SK-N-SH (cell line): ENCODE results near the gene BCO1. TPM values are rescaled to one million over a fixed set of nuclear protein-coding genes. Genes with fewer than 3 reads are reported as not detected.

Experiments used
- CTCF ChIA-PET: fragments of 300-600, 350-600 bp; formaldehyde crosslinking; extraction: SDS; loops from one replicate; lab custom pipeline; 2021; lab: Yijun Ruan, JAX
- POLR2A ChIA-PET: fragments of 350-600 bp; sonication (Branson Sonifier 250); formaldehyde crosslinking; extraction: SDS; loops from one replicate; lab custom pipeline; 2020; ENCODE audit warnings: antibody characterized with exemption, inconsistent platforms; lab: Yijun Ruan, JAX
- DNase-seq: peaks from one replicate; pipeline ENCODE4 v3.0.0; 2012
- H2AFZ ChIP-seq: fragments of 200-600 bp; sonication (generic); 2 replicates; pipeline ENCODE4 v1.8.1; 2016; ENCODE audit warnings: antibody characterized with exemption, mild to moderate bottlenecking, low read depth
- H3F3A ChIP-seq: fragments of 200-600 bp; sonication (generic); replicated peaks from 2 replicates; pipeline ENCODE3; 2016; ENCODE audit warnings: antibody characterized with exemption, mild to moderate bottlenecking; ENCODE audit not compliant: insufficient read depth
- H3K27ac ChIP-seq, 2 experiments: fragments of 200-500 bp in 1 of 2; fragments of 200-600 bp in 1 of 2; sonication (Bioruptor generic) in 1 of 2; sonication (generic), shearing (Covaris generic) in 1 of 2; 2 replicates each; pipeline versions ENCODE4 v1.5.1 to v1.6.1; 2014 to 2016; ENCODE audit warnings: low read depth in 2 of 2, inconsistent platforms in 1 of 2, low read length in 1 of 2, mild to moderate bottlenecking in 1 of 2, mixed read lengths in 1 of 2
- H3K27me3 ChIP-seq: fragments of 200-600 bp; sonication (generic), shearing (Covaris generic); 2 replicates; pipeline ENCODE4 v1.6.1; 2016; ENCODE audit warnings: mixed run types; ENCODE audit not compliant: insufficient read depth
- H3K36me3 ChIP-seq, 2 experiments: fragments of 200-500 bp in 1 of 2; fragments of 200-600 bp in 1 of 2; sonication (Bioruptor generic) in 1 of 2; sonication (generic) in 1 of 2; replicated peaks in 1 of 2; 2 replicates each; pipeline versions ENCODE3 to v1.5.1; 2014 to 2016; ENCODE audit warnings: low read length in 1 of 2, mild to moderate bottlenecking in 1 of 2; ENCODE audit not compliant: insufficient read depth in 2 of 2, control insufficient read depth in 1 of 2
- H3K4me1 ChIP-seq, 2 experiments: fragments of 200-500 bp in 1 of 2; fragments of 200-600 bp in 1 of 2; sonication (Bioruptor generic) in 1 of 2; sonication (generic), shearing (Covaris generic) in 1 of 2; 2 replicates each; pipeline versions ENCODE4 v1.5.1 to v1.6.1; 2014 to 2016; ENCODE audit warnings: low read depth in 1 of 2, low read length in 1 of 2, mixed run types in 1 of 2; ENCODE audit not compliant: insufficient read depth in 2 of 2, control insufficient read depth in 1 of 2
- H3K4me2 ChIP-seq: fragments of 200-600 bp; sonication (generic), shearing (Covaris generic); 2 replicates; pipeline ENCODE4 v1.6.1; 2017; ENCODE audit warnings: mixed run types
- H3K4me3 ChIP-seq, 2 experiments: fragments of 200-500 bp in 1 of 2; fragments of 200-600 bp in 1 of 2; sonication (Bioruptor generic) in 1 of 2; sonication (generic), shearing (Covaris generic) in 1 of 2; 2 replicates each; pipeline versions ENCODE4 v1.5.1 to v1.8.1; 2014 to 2016; ENCODE audit warnings: low read depth in 2 of 2, inconsistent platforms in 1 of 2, low read length in 1 of 2, mild to moderate bottlenecking in 1 of 2, mixed read lengths in 1 of 2, moderate library complexity in 1 of 2
- H3K79me2 ChIP-seq: fragments of 200-600 bp; sonication (generic); 2 replicates; pipeline ENCODE4 v1.8.1; 2017; ENCODE audit warnings: mild to moderate bottlenecking; ENCODE audit not compliant: insufficient read depth
- H3K9ac ChIP-seq: fragments of 200-600 bp; sonication (generic); 2 replicates; pipeline ENCODE4 v1.6.1; 2017; ENCODE audit warnings: mixed run types
- H3K9me2 ChIP-seq: fragments of 200-600 bp; sonication (generic); 2 replicates; pipeline ENCODE4 v1.6.1; 2017; ENCODE audit warnings: mixed run types
- H3K9me3 ChIP-seq: fragments of 200-600 bp; sonication (generic); 2 replicates; pipeline ENCODE4 v1.6.1; 2017; ENCODE audit warnings: mixed run types, mild to moderate bottlenecking, moderate library complexity
- H4K20me1 ChIP-seq: fragments of 200-600 bp; sonication (generic); 2 replicates; pipeline ENCODE4 v1.6.1; 2017; ENCODE audit warnings: mild to moderate bottlenecking, mixed run types; ENCODE audit not compliant: insufficient read depth
- CHD2 ChIP-seq: fragments of 150-350 bp; IDR thresholded peaks from 2 replicates; pipeline ENCODE4 v1.6.1; 2018; ENCODE audit warnings: low read length; ENCODE audit not compliant: partially characterized antibody
- EP300 ChIP-seq, 2 experiments: IDR thresholded peaks; 2 replicates each; pipeline versions ENCODE4 v1.4.0 to v1.6.1; 2012; ENCODE audit warnings: borderline replicate concordance in 1 of 2, low read depth in 1 of 2, low read length in 1 of 2
- FOXM1 ChIP-seq: IDR thresholded peaks from 2 replicates; pipeline ENCODE4 v1.4.0; 2012; ENCODE audit warnings: low read depth, mild to moderate bottlenecking
- JUND ChIP-seq: IDR thresholded peaks from 2 replicates; pipeline ENCODE4 v1.4.0; 2012
- RXRA ChIP-seq: IDR thresholded peaks from 2 replicates; pipeline ENCODE4 v1.4.0; 2012; ENCODE audit warnings: low read depth, mild to moderate bottlenecking, borderline replicate concordance
- SMC3 ChIP-seq: IDR thresholded peaks from 2 replicates; pipeline ENCODE4 v1.6.1; 2012; ENCODE audit warnings: low read depth, low read length, improper control_type of control experiment
- WGBS: methylation state at CpG from one replicate; pipeline ENCODE4 v1.1.6; 2017; ENCODE audit warnings: low lambda C conversion rate; 5-methylcytosine and 5-hydroxymethylcytosine counted together
- polyA plus RNA-seq, 3 experiments: library from polyadenylated mRNA; depleted of rRNA; stranded (reverse); fragments of >200 nt; gene quantifications; 2 replicates each; pipeline ENCODE4 v1.2.3, GENCODE V29; 2012
- TF ChIP-seq, protein P1 (sequence below): fragments of 200-600 bp; sonication (generic); IDR thresholded peaks from 2 replicates; pipeline ENCODE4 v1.6.1; 2017; ENCODE audit warnings: antibody characterized with exemption, mild to moderate bottlenecking, moderate library complexity
- TF ChIP-seq, protein P2 (sequence below): IDR thresholded peaks from 2 replicates; pipeline ENCODE4 v1.4.0; 2012; ENCODE audit warnings: low read depth, borderline replicate concordance

The BCO1 gene
- polyA plus RNA-seq, 1 of the 3 experiments (the other 2 are of a cell fraction) = 0.02 TPM

DNA sequence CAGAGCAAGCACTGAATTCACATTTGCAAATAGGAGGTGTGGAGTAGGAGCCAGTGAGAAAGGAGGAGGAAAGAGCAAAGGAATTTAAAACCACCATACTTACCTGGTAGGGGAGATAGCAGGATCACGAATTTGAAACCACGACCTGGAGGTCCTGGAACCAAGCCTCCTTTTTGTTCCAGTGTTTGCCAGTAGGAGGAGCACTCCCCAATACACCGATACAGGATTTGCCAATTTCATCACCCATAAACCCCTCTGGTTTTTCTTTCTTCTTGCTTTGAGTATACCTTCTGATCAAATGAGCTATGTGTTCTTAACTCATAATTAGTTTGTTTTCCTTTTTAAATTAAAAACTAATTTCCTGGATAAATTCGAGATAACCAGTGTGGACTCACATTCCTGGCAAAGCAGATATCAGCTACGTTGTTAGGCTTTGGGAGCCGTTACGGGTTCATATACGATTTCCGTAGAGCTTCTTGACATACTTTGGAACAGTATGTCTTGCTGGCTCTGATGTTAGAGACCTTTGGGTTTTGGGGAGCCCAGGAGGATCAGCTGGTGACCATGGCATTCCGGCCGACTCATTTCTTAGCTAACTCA lies 22.7 kb downstream of the BCO1 start:
- H3K4me3 ChIP-seq = no peak overlapping the region
- no peak overlapping the region for H3K27ac ChIP-seq
- no peak overlapping the region for H3K9ac ChIP-seq
- CTCF ChIA-PET = interaction anchor here (0.6 to 2.0 kb wide), 14 partner anchors 11 to 676 kb away, joined by 3 to 9 read pairs (median 3); no protein-coding TSS in a partner anchor
- no peaks in the 10 kb centered on the region for H3K36me3 ChIP-seq
- no peak overlapping the region for H3K4me2 ChIP-seq
- H3K4me1 ChIP-seq = no peaks in the 10 kb centered on the region; a peak in 1 of 4 replicates
- no peaks in the 10 kb centered on the region for H3K9me3 ChIP-seq
- no peaks in the 10 kb centered on the region for H3K9me2 ChIP-seq
- H2AFZ ChIP-seq = no peak overlapping the region
- no peaks in the 10 kb centered on the region for H3K79me2 ChIP-seq
- POLR2A ChIA-PET = no interaction called here
- H4K20me1 ChIP-seq = no peaks in the 10 kb centered on the region
- no peaks in the 10 kb centered on the region for H3K27me3 ChIP-seq
- TF ChIP-seq SMC3 (0 out of 2 replicates have a peak, but pooled peaks have one; percentile 18), EP300 (IDR thresholded peaks at IDR 0.05; ENCODE audit: borderline replicate concordance in 1 of 2, low read depth in 1 of 2, low read length in 1 of 2) (no peak), RXRA (no peak), JUND (no peak)
- TF ChIP-seq, protein P1, sequence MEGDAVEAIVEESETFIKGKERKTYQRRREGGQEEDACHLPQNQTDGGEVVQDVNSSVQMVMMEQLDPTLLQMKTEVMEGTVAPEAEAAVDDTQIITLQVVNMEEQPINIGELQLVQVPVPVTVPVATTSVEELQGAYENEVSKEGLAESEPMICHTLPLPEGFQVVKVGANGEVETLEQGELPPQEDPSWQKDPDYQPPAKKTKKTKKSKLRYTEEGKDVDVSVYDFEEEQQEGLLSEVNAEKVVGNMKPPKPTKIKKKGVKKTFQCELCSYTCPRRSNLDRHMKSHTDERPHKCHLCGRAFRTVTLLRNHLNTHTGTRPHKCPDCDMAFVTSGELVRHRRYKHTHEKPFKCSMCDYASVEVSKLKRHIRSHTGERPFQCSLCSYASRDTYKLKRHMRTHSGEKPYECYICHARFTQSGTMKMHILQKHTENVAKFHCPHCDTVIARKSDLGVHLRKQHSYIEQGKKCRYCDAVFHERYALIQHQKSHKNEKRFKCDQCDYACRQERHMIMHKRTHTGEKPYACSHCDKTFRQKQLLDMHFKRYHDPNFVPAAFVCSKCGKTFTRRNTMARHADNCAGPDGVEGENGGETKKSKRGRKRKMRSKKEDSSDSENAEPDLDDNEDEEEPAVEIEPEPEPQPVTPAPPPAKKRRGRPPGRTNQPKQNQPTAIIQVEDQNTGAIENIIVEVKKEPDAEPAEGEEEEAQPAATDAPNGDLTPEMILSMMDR = peak; percentile 70
- TF ChIP-seq, all 33 proteins: peak for 2
- WGBS = 72% methylated on average over 11 of the region's 11 CpGs
- no peaks in the 10 kb centered on the region for H3F3A ChIP-seq
- DNase-seq = peak; percentile 36

DNA sequence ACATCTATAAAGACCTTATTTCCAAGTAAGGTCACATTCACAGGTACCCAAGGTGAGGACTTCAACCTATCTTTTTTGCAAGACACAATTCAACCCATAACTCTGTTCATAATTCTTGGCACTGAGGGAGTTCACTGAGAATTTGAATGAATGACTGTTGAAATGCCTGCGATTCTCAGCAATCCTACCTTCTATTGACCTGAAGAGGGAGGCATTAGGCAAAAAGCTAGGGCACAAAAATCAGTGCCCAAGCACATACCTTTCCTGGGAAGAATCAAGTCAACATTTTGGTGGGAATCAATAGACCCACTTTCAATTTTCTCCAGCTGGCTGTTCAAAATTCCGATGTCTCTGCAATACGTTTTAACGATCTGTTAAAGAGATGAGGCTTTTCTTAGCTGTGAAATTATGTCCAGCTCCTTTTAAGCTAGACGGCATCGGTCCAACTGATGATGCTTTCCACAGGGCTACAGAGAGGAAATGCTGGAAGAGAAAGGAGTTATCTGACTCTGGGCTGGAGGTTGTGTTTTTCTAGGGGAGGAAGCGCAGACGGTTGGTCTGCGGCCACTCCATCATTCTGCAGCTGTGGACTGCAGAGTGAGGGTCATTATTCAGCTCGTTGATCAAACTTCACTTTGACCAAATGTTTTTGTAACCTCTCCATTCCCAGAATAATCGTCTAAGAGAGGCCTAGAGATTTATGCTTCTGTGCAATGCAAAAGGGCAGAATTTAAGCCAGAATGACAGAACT lies 25.2 kb downstream of the BCO1 start:
- H3K4me1 ChIP-seq = no peaks in the 10 kb centered on the region; a peak in 1 of 4 replicates
- no peak overlapping the region for H3K27ac ChIP-seq
- no peaks in the 10 kb centered on the region for H3F3A ChIP-seq
- ChIA-PET CTCF (interaction anchor here (0.7 to 1.2 kb wide), 2 partner anchors 10 to 22 kb away, joined by 3 read pairs; no protein-coding TSS in a partner anchor), POLR2A (interaction anchor here (0.6 kb wide), 1 partner anchor 50 kb away, joined by 3 read pairs; no protein-coding TSS in a partner anchor)
- no peaks in the 10 kb centered on the region for H3K36me3 ChIP-seq
- no peaks in the 10 kb centered on the region for H3K79me2 ChIP-seq
- H3K9me3 ChIP-seq = no peaks in the 10 kb centered on the region
- H3K9ac ChIP-seq = no peak overlapping the region
- TF ChIP-seq CHD2 (no peak), SMC3 (no peak), FOXM1 (no peak)
- TF ChIP-seq, protein P2, sequence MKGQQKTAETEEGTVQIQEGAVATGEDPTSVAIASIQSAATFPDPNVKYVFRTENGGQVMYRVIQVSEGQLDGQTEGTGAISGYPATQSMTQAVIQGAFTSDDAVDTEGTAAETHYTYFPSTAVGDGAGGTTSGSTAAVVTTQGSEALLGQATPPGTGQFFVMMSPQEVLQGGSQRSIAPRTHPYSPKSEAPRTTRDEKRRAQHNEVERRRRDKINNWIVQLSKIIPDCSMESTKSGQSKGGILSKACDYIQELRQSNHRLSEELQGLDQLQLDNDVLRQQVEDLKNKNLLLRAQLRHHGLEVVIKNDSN = no peak
- TF ChIP-seq, all 33 proteins: peak for 0
- Histone ChIP-seq H3K4me2 (no peak overlapping the region), H3K4me3 (no peak overlapping the region), H3K27me3 (no peaks in the 10 kb centered on the region), H2AFZ (no peak overlapping the region), H3K9me2 (no peaks in the 10 kb centered on the region), H4K20me1 (no peaks in the 10 kb centered on the region)
- DNase-seq = no peak
- 60% methylated on average over 11 of the region's 11 CpGs for WGBS
